Spleen (tissue), 7 donors: Measurements from ENCODE around the gene MYO16.

Experiments used
- CTCF ChIP-seq, 11 experiments: fragments of 200-600 bp in 7 of 11; fragments of 450-650 bp in 4 of 11; sonication (generic) in 4 of 11; IDR thresholded peaks in 8 of 11; conservative IDR thresholded peaks in 3 of 11; 1 replicate in 7 of 11; 2 replicates in 4 of 11; pipeline versions ENCODE4 v1.4.0 to v1.8.0; 2016 to 2021; ENCODE audit warnings: antibody characterized with exemption in 11 of 11, inconsistent platforms in 4 of 11, mild to moderate bottlenecking in 1 of 11
- POLR2A ChIP-seq, 3 donors: fragments of 450-650 bp; IDR thresholded peaks; one replicate each; pipeline ENCODE4 v1.5.1; 2017; ENCODE audit warnings: antibody characterized with exemption in 3 of 3, mild to moderate bottlenecking in 1 of 3
- POLR2AphosphoS5 ChIP-seq, 3 donors: sonication (generic); formaldehyde crosslinking; IDR thresholded peaks; one replicate each; pipeline ENCODE4 v1.5.1; 2017; ENCODE audit warnings: antibody characterized with exemption in 3 of 3
- donor health status: DM: no; HTN: no; CAD: no; lungs with moderate emphysema.
- donor health status: DM: no; HTN: no; CAD: no.
- donor health status: DM: no; HTN: no; CAD: no.

GRCh38 chr13:108980237-108980636 lies 350.8 kb downstream of the MYO16 start:
- no peak for TF ChIP-seq CTCF (IDR thresholded peaks at IDR 0.05 in 8 of 11, conservative IDR thresholded peaks at IDR 0.05 in 3 of 11)
- no peak for TF ChIP-seq POLR2AphosphoS5 (IDR thresholded peaks at IDR 0.05)
- TF ChIP-seq POLR2A (IDR thresholded peaks at IDR 0.05) = no peak
